Measurements from ENCODE around the gene NOL4L.

Gene NOL4L

GRCh38 chr20:32453467-32454163 is 131.5 kb downstream of the NOL4L start:
- no peak for DNase-seq

DNA sequence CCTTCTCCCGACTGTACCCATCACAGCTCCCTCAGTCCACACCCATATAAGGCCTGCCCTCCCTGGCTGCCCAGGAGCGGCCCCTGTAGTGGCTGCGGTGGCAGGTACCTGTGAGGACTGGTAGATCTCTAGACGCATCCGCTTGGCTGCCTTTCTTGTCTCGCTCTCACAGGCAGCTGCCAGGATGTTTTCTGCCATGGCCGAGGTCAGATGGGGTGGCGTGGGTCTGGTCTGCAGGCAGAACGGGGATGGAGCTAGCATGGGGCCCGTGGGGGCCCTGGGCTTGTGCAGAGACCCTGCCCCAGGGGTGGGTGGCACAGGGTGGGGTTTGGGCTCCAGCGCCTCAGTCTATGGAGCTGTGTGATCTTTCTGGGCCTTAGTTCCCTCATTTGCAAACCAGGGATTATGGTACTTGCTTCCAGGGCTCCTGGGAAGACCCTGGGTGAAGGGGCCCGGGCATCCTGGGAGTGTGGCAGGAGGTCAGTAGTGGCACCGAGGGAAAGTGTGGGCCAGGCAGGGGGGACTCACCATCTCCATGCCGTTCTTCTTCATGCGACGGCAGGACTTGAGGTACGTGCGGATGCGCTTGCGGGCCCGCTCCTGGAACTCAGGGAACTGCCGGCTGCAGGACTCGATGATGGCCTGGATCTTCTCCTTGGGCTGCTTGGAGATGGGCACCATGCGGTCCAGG is 132.2 kb downstream of the NOL4L start:
- no peak for DNase-seq

DNA sequence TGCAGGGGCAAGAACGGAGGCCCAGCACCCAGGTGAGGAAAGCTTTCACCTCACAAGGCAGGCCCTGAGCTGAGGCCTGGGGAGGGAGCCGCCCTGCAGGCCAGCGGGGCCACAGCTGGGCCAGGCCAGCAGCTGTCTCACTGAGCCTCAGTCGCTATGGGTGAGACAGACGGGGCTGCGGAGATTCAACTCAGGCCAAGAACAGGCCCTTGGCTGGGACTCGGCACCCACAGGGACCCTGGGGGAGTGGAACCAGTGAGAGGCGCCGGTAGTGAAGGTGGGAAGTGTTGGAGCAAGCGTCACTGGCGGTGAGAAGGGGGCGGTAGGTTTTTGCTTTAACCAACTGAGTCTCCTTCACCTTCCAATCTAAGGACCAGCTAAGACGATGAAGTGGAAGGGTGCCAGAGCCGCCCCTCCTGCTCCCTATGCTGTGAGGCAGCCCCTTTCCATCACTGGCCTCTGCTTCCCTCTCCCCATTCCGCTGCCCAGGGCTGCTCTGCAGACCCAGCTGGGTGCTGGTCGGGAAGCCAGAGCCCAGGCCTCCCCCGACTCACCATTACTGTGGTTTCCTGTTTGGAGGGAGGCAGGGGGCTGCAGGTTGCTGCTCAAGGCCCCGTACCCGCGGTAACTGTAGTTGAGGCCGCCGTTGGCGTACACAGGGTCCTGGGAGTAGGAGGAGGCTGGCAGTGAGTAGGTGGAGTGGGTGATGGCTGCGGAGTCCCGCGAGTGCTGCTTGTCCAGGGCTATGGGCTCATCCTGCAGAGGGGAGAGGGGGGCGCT is 133.3 kb downstream of the NOL4L start:
- DNase-seq = no peak

GRCh38 chr20:32451340-32451681 is 133.8 kb downstream of the NOL4L start:
- no peak for DNase-seq

GRCh38 chr20:32450484-32451061 is 134.6 kb downstream of the NOL4L start:
- no peak for DNase-seq

DNA sequence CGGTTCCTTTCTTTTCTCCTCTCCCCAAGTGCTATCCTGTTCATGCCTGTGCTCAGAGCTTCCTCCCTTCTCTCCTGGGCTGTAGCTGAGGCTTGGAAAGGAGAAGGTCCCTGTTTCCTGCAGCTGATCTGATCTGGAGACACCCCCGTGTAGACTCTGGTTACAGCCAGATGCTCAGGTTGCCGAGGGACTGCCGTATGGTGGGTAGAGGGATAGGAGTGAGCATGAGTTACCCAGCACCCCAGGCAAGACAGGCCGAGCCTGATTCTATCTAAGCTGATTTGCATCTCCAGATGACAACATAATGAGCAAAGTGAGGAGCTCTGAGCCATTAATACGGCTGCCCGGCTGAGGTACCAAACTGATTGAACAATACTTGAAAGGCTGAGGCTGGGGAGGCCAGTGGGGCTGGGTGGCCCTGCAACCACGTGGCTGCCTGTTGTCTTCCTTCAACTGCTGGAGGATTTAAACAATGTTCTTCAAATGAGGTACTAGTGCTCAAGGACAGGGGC is 135.2 kb downstream of the NOL4L start:
- DNase-seq = no peak

DNA sequence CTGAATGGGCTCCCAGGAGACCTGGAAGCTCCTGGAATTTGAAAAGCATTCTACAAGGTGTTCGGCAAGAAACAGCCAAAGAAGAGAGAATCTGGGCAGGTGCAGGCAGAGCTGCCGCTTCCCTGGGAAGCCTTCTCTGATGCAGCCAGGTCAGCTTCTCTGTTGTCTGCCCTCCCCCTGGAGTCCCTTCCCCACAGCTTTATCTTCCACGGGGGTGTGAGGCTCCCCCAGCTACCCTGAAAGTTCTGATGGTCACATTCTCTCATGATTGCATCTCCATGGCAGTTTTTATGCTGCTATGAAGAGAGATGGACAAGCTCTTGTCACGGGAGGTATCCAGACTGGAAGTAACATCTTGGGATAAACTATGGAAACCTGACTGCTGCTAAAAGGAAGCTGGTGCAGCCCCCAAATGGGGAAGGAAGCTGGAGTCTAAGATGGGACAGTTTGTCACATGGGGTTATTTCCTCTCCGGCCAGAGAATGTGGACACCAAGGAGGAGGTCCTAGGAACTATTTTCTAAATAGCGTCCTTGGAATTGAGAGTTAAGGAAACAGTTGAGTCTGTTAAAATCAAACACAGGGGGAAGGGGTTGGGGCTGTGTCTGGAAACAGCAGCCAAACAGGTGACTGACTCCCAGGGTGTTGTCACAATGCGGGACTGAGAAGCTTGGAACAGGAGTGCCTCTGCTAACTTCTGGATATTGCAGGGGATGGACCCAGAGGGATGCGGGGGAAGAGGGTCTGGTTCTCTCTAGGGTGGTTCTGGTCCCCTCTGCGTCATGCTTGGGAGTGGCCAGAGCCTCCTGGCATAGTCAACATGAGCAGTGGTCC is 135.9 kb downstream of the NOL4L start:
- no peak for DNase-seq

- no peak for DNase-seq
Observed at GRCh38 chr20:32448306-32449056, 136.7 kb downstream of the NOL4L start.

DNA sequence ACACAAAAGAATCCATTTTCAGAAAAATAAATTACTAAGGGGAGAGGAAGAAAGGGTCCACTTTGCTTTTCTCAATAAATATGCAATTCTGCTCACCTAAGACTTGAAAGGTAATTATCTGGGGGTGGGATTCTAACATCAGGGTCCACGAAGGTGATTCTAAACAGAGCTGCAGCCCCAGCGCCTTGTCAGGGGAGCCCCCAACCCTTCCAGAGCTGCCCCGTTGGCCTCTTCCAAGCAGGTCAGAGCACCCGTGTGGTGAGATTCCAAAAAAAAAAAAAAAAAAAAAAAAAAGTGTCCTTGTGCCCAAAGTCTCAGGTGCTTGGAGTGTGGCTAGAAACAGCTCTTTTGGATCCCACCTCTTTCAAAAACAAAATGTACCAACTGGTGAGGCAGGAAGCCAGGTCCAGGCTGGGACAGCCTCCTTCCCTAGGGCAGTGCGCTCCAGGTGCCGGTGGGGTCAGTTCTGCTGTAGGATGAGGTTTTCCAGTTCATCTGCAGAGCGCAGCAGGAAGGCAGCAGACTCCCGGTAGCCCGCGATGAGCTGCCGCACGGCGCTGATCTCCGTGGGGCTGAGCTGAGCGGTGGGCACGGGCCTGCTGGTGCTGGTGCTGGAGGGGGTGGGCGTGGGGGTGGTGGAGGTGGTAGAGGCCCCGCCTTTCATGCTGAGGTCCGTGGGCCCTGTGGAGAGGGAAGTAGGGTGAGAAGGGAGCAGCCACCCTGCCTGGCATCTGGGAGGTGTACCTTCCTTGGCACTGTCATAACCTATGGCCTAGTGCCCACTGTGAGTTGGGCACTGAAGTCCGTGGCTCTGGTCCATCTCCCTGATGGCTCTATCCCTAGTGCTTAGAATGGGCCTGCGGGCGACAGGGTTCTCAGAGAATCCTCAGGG is 137.8 kb downstream of the NOL4L start:
- no peak for DNase-seq

GRCh38 chr20:32446301-32447100 is 138.6 kb downstream of the NOL4L start:
- no peak for DNase-seq

GRCh38 chr20:32445539-32446273 is 139.4 kb downstream of the NOL4L start:
- DNase-seq = no peak

GRCh38 chr20:32444474-32445220 is 140.5 kb downstream of the NOL4L start:
- no peak for DNase-seq

DNA sequence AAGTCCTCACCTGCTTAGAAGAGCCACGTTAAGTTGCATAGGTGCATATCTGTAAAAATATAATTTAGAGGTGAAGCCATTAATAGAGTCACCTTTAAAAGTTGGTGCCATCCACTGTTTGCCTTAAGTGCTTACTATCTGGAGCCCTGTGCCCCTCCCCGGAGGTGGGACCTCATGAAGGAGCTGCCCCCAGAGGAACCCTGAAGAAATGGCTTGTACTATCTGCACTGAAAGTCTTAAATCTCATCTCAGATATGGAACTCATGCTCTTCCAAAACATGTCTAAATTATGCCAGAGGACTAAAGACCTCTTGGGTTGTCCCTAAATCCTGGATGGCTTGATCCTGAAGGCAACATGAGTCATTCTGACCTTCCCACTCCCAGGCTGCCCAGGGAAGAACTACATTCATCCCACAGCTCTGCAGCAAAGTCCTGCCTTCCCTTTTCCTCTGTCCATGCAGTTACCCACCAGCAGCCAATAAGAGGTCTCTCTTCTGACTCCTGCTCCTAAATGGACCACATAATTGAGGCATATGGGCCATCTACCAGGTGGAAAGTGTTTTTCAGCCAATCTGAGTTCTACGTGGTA is 141.7 kb downstream of the NOL4L start:
- DNase-seq = no peak

- DNase-seq = no peak
Observed at GRCh38 chr20:32442630-32443373, 142.3 kb downstream of the NOL4L start.

DNA sequence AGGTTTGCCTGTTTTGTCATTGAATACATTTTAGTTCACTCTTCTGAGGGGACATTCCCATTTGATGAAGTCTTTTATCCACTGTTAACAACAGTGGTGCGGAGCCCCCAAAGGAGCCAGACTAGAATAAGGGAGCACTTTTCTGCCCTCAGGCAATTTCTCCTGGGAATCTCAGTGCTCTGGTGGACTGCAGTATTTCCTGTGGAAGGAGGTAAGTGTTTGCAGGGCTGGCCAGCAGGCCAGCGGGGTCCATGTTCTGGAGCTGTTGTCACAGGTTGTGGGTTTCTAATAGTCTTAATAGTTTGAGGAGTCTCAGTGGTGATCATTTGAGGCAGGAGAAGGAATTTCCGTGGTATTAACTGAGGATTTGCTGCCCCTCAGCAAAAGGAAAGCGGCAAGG is 143.5 kb downstream of the NOL4L start:
- DNase-seq = no peak

DNA sequence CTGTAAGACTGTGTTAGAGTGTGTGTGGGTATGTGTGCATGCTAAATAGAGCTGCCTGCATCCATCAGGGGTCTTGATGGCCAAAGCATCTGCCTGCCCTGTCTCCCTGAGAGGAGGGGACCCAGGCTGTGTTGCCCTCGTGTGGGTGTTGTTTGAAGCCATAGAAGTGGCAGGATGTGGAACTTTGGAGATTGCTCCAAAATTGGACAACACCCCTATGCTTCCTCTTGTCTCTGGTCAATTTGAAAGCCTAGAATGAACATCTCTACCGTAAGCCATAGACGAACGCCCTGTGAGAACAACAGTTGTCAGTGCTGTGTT is 144.4 kb downstream of the NOL4L start:
- no peak for DNase-seq

DNA sequence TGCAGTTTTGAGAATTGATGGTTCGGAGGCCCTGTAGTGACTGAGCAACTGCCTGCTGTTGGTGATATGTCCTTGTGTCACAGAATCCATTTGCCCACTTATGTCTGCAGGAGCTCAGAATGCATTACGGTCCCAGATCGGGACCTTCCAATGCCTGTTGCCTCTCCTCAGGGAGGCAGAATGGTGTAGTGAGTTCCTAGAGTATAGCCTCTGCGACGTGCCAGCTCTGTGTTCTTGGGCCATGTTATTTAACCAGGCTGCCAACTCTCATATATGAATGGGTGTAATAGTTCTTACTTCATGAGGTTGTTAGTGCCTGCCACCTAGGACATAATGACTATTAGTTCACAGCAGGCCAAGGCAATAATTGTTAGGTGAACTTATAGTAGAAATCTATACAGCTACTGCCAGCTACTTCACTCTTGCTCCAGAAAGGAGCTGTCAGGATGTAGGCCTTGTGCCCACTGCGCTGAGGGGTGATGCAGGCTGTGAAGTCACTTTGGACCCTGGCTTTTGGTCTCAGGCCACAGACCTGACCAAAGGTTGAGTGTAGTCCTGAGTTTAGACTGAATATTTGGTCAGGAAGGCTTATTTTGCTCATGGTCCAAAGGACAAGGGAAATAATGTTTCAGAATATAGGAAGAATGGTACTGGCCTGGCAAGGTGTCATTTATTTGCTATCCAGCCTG is 144.9 kb downstream of the NOL4L start:
- DNase-seq = no peak
